HEK293T (cell line): ENCODE results near the gene TRABD2B.

ENCODE experiments used
- ARNT ChIP-seq: fragments of 450-650 bp; IDR thresholded peaks from 2 replicates; pipeline ENCODE4 v1.6.1; 2017; ENCODE audit warnings: mild to moderate bottlenecking
- FOXK2 ChIP-seq: fragments of 450-650 bp; IDR thresholded peaks from 2 replicates; pipeline ENCODE4 v1.6.1; 2016; ENCODE audit warnings: mild to moderate bottlenecking
- FOXM1 ChIP-seq: fragments of 450-650 bp; IDR thresholded peaks from 2 replicates; pipeline ENCODE4 v1.6.1; 2017; ENCODE audit warnings: mild to moderate bottlenecking, borderline replicate concordance
- HDGF ChIP-seq: fragments of 450-650 bp; IDR thresholded peaks from 2 replicates; pipeline ENCODE4 v1.6.1; 2017; ENCODE audit warnings: antibody characterized with exemption, borderline replicate concordance
- L3MBTL2 ChIP-seq: fragments of 450-650 bp; conservative IDR thresholded peaks from 2 replicates; pipeline ENCODE4 v1.6.1; 2016; ENCODE audit warnings: mild to moderate bottlenecking
- PKNOX1 ChIP-seq: fragments of 450-650 bp; IDR thresholded peaks from 2 replicates; pipeline ENCODE4 v1.6.1; 2016
- SP1 ChIP-seq: fragments of 450-650 bp; IDR thresholded peaks from 2 replicates; pipeline ENCODE4 v1.6.1; 2017
- SUZ12 ChIP-seq: fragments of 450-650 bp; IDR thresholded peaks from 2 replicates; pipeline ENCODE4 v1.6.1; 2016; ENCODE audit warnings: mild to moderate bottlenecking
- ZNF384 ChIP-seq: fragments of 450-650 bp; IDR thresholded peaks from 2 replicates; pipeline ENCODE4 v1.6.1; 2016

DNA sequence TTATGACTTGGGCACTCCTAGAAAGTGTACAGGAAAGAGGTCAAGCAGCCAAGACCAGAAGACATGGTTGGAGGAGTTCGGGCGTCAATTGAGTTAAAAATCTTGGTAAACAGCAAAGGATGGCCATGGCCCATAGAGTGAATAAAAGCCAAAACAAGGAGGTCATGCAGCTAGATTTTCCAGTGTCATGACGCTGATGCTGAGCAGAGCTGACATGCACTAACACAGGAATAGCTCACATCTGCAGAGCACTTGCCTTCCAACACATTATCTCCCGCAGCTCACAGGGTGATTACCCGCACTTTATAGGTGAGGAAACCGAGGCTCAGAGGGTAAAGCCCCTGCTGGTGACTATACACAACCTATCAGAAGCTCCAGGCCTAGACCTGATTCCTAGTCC, 49.7 kb downstream of the TRABD2B start:
- TF ChIP-seq FOXK2, result no peak
- no peak for TF ChIP-seq HDGF
- no peak for TF ChIP-seq L3MBTL2
- no peak for TF ChIP-seq PKNOX1
- no peak for TF ChIP-seq FOXM1
- no peak for TF ChIP-seq SP1
- TF ChIP-seq SUZ12, result no peak
- no peak for TF ChIP-seq ZNF384
- TF ChIP-seq ARNT, result no peak
